Endothelial cell of umbilical vein (primary cell): Measurements from ENCODE around the gene FRS2. TPM values are rescaled to one million over a fixed set of nuclear protein-coding genes. Genes with fewer than 3 reads are reported as not detected.

Experiments used
- BruUV-seq: library from RNA; stranded (reverse); fragments of 400-500 nt; replicated peaks from 2 replicates; lab custom pipeline; 2021; lab: Mats Ljungman, UMichigan
- CTCF ChIA-PET: fragments of 300-600, 350-600 bp; sonication (Branson Sonifier 250); formaldehyde crosslinking; loops from one replicate; lab custom pipeline; 2021; ENCODE audit warnings: antibody characterized with exemption, inconsistent platforms; lab: Charles Lee
- POLR2A ChIA-PET: fragments of 300-600, 350-600 bp; sonication (Branson Sonifier 250); formaldehyde crosslinking; loops from one replicate; lab custom pipeline; 2021; ENCODE audit warnings: antibody characterized with exemption, inconsistent platforms; lab: Charles Lee
- DNase-seq: peaks from one replicate; pipeline ENCODE4 v3.0.0-alpha.2; 2011; ENCODE audit warnings: low read depth, low spot score
- FAIRE-seq: peaks from 2 replicates; lab custom pipeline; 2011; peaks lifted over from hg19 to GRCh38; lab: Jason Lieb, UNC
- H2AFZ ChIP-seq: 2 replicates; pipeline ENCODE4 v1.6.0; 2012; ENCODE audit warnings: low read depth, low read length, control low read depth, inconsistent platforms
- H3K27ac ChIP-seq: 2 replicates; pipeline ENCODE4 v1.5.1; 2011; ENCODE audit warnings: low read depth, mild to moderate bottlenecking, control low read depth, low read length, moderate library complexity; ENCODE audit not compliant: insufficient read depth
- H3K27me3 ChIP-seq, 2 experiments: 2 replicates each; pipeline versions ENCODE4 v1.6.0 to v1.6.1; 2011; ENCODE audit warnings: low read length in 2 of 2, mixed read lengths in 1 of 2; ENCODE audit not compliant: control insufficient read depth in 2 of 2, insufficient read depth in 2 of 2
- H3K36me3 ChIP-seq, 2 experiments: 2 replicates in 1 of 2; 3 replicates in 1 of 2; pipeline ENCODE4 v1.5.1; 2011; ENCODE audit warnings: low read length in 2 of 2, mild to moderate bottlenecking in 1 of 2, moderate library complexity in 1 of 2; ENCODE audit not compliant: control insufficient read depth in 2 of 2, insufficient read depth in 2 of 2; ENCODE audit errors: extremely low read depth in 1 of 2
- H3K4me1 ChIP-seq: 3 replicates; pipeline ENCODE4 v1.5.1; 2011; ENCODE audit warnings: mild to moderate bottlenecking, low read length; ENCODE audit not compliant: control insufficient read depth, insufficient read depth; ENCODE audit errors: extremely low read depth
- H3K4me2 ChIP-seq: 2 replicates; pipeline ENCODE4 v1.6.1; 2011; ENCODE audit warnings: low read length, control low read depth, mixed read lengths; ENCODE audit not compliant: insufficient read depth
- H3K4me3 ChIP-seq, 3 experiments: fragments of 200-600 bp in 1 of 3; sonication (generic), shearing (Covaris generic) in 1 of 3; replicated peaks in 1 of 3; 2 replicates each; pipeline ENCODE4 v1.5.1; 2011 to 2016; ENCODE audit warnings: control low read depth in 3 of 3, low read length in 3 of 3, mild to moderate bottlenecking in 2 of 3, inconsistent platforms in 1 of 3, low read depth in 1 of 3, moderate library complexity in 1 of 3; ENCODE audit not compliant: insufficient read depth in 1 of 3
- H3K79me2 ChIP-seq: 2 replicates; pipeline ENCODE4 v1.6.0; 2012; ENCODE audit warnings: low read length, inconsistent platforms; ENCODE audit not compliant: control insufficient read depth, insufficient read depth
- H3K9ac ChIP-seq: replicated peaks from 2 replicates; pipeline ENCODE3; 2011; ENCODE audit warnings: low read length, control low read depth; ENCODE audit not compliant: insufficient read depth; ENCODE audit errors: extremely low read depth
- H3K9me1 ChIP-seq: replicated peaks from 3 replicates; pipeline ENCODE4 v1.6.0; 2011; ENCODE audit warnings: mild to moderate bottlenecking, low read length; ENCODE audit not compliant: control insufficient read depth, insufficient read depth; ENCODE audit errors: extremely low read depth
- H3K9me3 ChIP-seq: replicated peaks from 2 replicates; pipeline ENCODE4 v1.5.1; 2012; ENCODE audit warnings: low read length, inconsistent platforms; ENCODE audit not compliant: control insufficient read depth, insufficient read depth
- H4K20me1 ChIP-seq: replicated peaks from 2 replicates; pipeline ENCODE3; 2011; ENCODE audit warnings: mild to moderate bottlenecking, low read length; ENCODE audit not compliant: control insufficient read depth, insufficient read depth; ENCODE audit errors: extremely low read depth
- CTCF ChIP-seq, 2 donors: IDR thresholded peaks; 1 replicate in 1 of 2; 2 replicates in 1 of 2; pipeline ENCODE4 v1.5.1; 2011; ENCODE audit warnings: low read length in 2 of 2, mild to moderate bottlenecking in 2 of 2, moderate library complexity in 2 of 2, control low read depth in 1 of 2, inconsistent platforms in 1 of 2, low read depth in 1 of 2; ENCODE audit not compliant: insufficient read depth in 1 of 2; ENCODE audit errors: extremely low read depth in 1 of 2
- EZH2 ChIP-seq: IDR thresholded peaks from 2 replicates; pipeline ENCODE4 v1.6.1; 2012; ENCODE audit warnings: borderline replicate concordance, low read depth, mild to moderate bottlenecking, moderate library complexity, low read length, inconsistent platforms; ENCODE audit not compliant: severe bottlenecking
- FOS ChIP-seq: IDR thresholded peaks from 2 replicates; pipeline ENCODE4 v1.6.1; 2011; ENCODE audit warnings: mild to moderate bottlenecking, low read length, moderate library complexity, borderline replicate concordance; ENCODE audit not compliant: insufficient read depth
- GATA2 ChIP-seq: IDR thresholded peaks from 2 replicates; pipeline ENCODE4 v1.7.0; 2011; ENCODE audit warnings: low read depth, mild to moderate bottlenecking, moderate library complexity, mixed read lengths, low read length; ENCODE audit not compliant: insufficient read length, insufficient read depth
- JUN ChIP-seq: IDR thresholded peaks from 2 replicates; pipeline ENCODE4 v1.6.1; 2011; ENCODE audit warnings: borderline replicate concordance, low read depth; ENCODE audit not compliant: insufficient read length, insufficient read depth
- MYC ChIP-seq: IDR thresholded peaks from one replicate; pipeline ENCODE4 v1.6.1; 2011; ENCODE audit warnings: mild to moderate bottlenecking, low read depth, low read length
- POLR2A ChIP-seq: IDR thresholded peaks from 2 replicates; pipeline ENCODE4 v1.6.1; 2012; ENCODE audit warnings: low read depth, mild to moderate bottlenecking, control low read depth, low read length
- POLR2AphosphoS5 ChIP-seq: IDR thresholded peaks from 2 replicates; pipeline ENCODE4 v1.6.1; 2012; ENCODE audit warnings: low read depth, mild to moderate bottlenecking, control low read depth, low read length, moderate library complexity; ENCODE audit not compliant: insufficient read depth
- dilution Hi-C: fragments of 300-500 bp; cut with MboI; formaldehyde crosslinking; loops from one replicate; pipeline ENCODE4 v1.15.0; 2019; ENCODE audit warnings: low sequenced_read_pairs; ENCODE audit not compliant: extremely low pct_ligation_motif_present
- intact Hi-C: fragments of 100-400 bp; cut with micrococcal nuclease; formaldehyde crosslinking; loops from one replicate; pipeline ENCODE4 v1.10.0; 2022
- polyA plus RNA-seq, 4 experiments: library from polyadenylated mRNA; depleted of rRNA in 3 of 4; stranded (reverse) in 3 of 4; unstranded in 1 of 4; fragments of >200 nt; gene quantifications; 2 replicates each; pipeline versions ENCODE4 v1.2.1 to v1.2.3, GENCODE V29; 2011 to 2012; ENCODE audit warnings: missing spikeins in 1 of 4
- total RNA-seq: library from RNA; stranded (reverse); gene quantifications from 2 replicates; pipeline ENCODE4 v1.2.3, GENCODE V29; 2021
- TF ChIP-seq, protein P1 (sequence below): IDR thresholded peaks from 2 replicates; pipeline ENCODE4 v1.6.1; 2011; ENCODE audit not compliant: insufficient read depth, insufficient read length

Gene FRS2
- total and polyA plus RNA-seq, 2 donors (not counting 3 experiments of a cell fraction or from before 2014, with no cell fraction given), result 6.3 to 15.5 TPM

GRCh38 chr12:69619050-69619449, 148.9 kb downstream of the FRS2 start:
- dilution Hi-C loops, result no loop called here
- POLR2A ChIA-PET, result no interaction called here

More at GRCh38 chr12:69619050-69619449, 148.9 kb downstream of the FRS2 start:
- DNase-seq (no peak), FAIRE-seq (no peak)
- H3K27me3 ChIP-seq, result peaks cover 0 to 8% of the 10 kb centered on the region in 2 experiments
- H3K27ac ChIP-seq, result no peak overlapping the region
- TF ChIP-seq GATA2 (no peak), MYC (no peak), FOS (no peak), JUN (no peak), CTCF (IDR thresholded peaks at IDR 0.05; ENCODE audit: extremely low read depth in 1 of 2, insufficient read depth in 1 of 2, low read depth in 1 of 2, low read length in 2 of 2) (no peak), POLR2A (no peak), POLR2AphosphoS5 (no peak), EZH2 (no peak)
- TF ChIP-seq, protein P1, sequence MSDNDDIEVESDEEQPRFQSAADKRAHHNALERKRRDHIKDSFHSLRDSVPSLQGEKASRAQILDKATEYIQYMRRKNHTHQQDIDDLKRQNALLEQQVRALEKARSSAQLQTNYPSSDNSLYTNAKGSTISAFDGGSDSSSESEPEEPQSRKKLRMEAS, result no peak
- CTCF ChIA-PET, result interaction anchor here (1.0 to 2.9 kb wide), 4 partner anchors 8 to 20 kb away, joined by 3 to 12 read pairs (median 6); no protein-coding TSS in a partner anchor
- no peaks in the 10 kb centered on the region for H3K36me3 ChIP-seq
- no peaks in the 10 kb centered on the region for H4K20me1 ChIP-seq
- no peaks in the 10 kb centered on the region for H3K4me1 ChIP-seq
- no peak overlapping the region for H3K9ac ChIP-seq
- no peak overlapping the region for H3K4me2 ChIP-seq
- intact Hi-C loops, result no loop called here
- no TSS peak for BruUV-seq
- H3K9me3 ChIP-seq, result no peaks in the 10 kb centered on the region
- no peak overlapping the region for H2AFZ ChIP-seq
- no peaks in the 10 kb centered on the region for H3K79me2 ChIP-seq
- H3K4me3 ChIP-seq, result no peak overlapping the region
- no peaks in the 10 kb centered on the region for H3K9me1 ChIP-seq
